Activated CD4-positive, alpha-beta T cell treated with anti-CD3 and anti-CD28 coated beads, Interleukin-2, Interleukin-6, amounts not matched to agents 100 ng/mL and 50 ng/mL, durations not matched to agents 16 hours and 8 hours (primary cell): ENCODE measurements around the gene RAB3GAP2.
"Not testable (repeated sequence)": the region's sequence is repeated elsewhere in the genome, so short reads cannot be mapped to it uniquely, and the experiment has no call there.

Experiments used
- DNase-seq: peaks from one replicate; pipeline ENCODE4 v3.0.0-alpha.2; 2020

RAB3GAP2 gene

DNA sequence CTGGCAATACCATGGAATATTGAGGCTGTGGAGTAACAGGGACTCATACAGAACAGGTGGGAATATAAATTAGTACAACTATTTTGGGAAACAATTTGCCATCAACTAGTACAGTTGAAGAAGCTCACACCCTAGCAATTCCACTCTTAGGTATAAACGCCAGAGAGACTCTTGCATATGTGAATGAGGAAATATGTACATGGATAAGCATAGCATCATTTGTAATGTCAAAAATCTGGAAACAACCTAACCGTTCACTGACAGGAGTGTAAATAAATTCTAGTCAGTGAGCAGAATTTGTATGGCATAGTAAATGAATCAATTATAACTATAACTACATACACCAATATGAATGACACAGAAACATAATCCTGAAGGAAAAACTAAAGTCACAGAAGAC is 83.7 kb downstream of the RAB3GAP2 start:
- DNase-seq, result no peak

DNA sequence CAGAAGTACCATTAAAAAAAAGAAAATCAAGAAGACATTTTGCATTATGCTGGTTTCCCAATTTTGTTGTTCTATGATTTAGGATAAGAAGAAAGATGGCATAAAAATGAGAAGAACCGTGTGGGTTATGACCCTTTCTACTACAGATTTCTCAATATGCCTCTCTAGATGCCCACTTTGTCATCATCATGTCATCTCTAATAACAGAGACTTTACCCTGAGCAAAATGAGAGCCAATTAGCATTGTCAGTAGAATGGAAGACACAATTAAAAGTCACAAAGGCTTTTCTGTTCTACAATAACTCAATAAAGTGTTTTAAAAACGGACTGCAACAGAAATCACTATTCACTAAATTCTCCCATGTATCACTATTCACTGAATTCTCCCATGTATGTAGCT is 85.5 kb downstream of the RAB3GAP2 start:
- no peak for DNase-seq

DNA sequence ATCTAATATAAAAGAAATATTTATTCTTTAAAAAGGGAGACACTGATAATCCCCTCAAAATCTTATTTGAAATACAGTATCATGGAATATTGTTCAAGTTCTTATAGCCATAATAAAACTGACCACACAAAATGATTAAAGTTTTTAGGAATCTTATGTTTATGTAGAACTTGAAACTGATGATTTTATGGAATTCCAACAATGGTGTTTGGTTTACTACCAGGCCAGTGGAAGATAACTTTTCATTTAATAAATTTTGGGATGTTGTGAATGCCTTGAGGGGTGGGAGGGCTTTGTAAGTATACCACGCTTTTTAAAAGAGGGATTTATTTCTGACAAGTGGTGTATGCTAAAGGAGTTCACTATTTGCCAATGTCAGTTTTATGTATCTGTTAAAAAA is 87.7 kb downstream of the RAB3GAP2 start:
- no peak for DNase-seq

DNA sequence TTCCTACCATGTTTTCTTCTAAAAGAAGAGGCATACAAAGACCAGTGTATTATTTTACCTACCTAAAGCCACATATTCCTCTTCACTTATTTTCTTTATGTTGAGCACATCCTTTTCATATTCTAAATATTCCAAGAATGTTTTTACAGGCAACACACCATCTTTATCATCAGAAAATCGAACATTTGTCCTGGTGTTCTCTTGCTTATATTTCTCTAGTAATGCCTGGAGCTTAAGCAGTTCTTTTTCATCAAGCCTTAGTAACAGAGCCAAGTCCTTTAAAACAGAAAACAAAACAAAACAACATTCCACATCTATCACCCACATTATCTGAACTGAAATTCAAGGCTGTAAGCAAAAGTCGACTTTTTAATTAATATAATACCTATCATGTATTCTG is 89.6 kb downstream of the RAB3GAP2 start:
- no peak for DNase-seq

DNA sequence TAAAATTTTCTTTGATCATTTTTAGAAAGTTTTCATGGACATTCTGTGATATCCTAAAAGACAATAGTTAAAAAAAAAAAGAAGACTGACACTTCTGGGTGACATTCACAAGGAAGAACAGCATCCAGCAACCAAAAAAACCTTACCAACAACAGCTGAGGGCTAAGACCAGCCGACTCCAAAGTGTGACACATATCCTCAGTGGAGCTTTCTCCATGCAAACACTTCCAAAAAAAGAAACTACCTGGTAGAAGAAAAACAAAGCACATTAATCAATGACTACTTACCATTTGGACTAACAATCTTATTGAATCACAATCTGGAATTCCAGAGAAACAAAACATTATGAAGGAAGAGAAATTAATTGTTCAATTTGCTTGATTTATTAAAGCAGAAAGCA is 90.1 kb downstream of the RAB3GAP2 start:
- no peak for DNase-seq

DNA sequence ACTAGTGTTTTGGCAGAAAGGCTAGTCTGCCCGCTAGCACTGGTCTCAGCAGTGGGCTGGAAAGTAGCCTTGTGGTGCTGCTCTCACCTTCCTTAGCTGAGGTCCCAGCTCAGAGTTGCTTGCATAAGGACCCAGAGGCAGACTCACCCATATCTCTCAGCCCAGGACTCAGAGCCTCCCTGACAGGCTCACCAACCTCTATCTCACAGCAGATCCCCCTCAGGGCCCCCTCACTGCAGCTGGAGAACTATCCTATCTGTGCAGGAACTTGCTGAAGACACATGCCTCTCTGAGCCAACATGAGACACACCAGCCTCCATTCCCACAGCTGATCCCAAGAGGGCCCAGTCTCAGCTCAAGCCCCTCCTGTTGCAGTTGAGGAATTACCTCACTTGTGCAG is 95.7 kb downstream of the RAB3GAP2 start:
- DNase-seq, result no peak

DNA sequence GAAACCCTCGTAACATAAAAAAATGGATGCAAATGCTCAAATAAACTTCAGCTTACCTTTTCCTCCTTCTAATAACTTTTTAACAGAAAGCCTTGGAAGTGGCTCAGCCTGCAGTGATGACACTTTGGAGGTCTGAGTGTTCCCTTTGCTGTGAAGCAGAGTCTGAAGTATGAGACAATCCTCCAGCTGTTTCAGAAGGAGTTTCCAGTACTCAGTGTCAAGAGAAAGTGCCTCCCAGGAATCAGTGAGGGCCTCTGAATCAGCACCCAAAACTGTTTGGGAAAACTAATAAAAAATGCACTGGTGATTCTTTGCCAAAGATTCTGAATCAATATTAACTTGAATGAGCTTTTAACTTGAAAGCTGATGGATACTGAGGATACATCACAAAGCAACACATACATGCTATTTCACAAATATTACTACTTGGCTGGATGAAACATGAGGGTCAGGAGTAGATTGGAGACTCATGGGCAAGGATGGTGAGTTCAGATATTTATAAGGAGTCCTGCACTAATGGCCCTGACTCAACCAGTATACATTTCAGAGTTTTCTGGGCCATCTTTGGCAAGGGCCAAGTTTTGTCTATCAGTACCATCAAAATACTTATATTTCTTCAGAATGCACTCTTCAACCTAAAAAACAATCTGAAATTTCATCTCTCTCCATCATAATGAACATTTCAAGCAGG is 101.3 kb downstream of the RAB3GAP2 start:
- no peak for DNase-seq

DNA sequence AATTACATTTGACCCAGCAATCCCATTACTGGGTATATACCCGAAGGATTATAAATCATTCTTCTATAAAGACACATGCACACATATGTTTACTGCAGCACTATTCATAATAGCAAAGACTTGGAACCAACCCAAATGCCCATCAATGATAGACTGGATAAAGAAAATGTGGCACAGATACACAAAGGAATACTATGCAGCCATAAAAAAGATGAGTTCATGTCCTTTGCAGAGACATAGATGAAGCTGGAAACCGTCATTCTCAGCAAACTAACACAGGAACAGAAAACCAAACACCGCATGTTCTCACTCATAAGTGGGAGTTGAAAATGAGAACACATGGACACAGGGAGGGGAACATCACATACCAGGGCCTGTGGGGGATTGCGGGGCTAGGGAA is 102.4 kb downstream of the RAB3GAP2 start:
- DNase-seq, result not testable (repeated sequence)

DNA sequence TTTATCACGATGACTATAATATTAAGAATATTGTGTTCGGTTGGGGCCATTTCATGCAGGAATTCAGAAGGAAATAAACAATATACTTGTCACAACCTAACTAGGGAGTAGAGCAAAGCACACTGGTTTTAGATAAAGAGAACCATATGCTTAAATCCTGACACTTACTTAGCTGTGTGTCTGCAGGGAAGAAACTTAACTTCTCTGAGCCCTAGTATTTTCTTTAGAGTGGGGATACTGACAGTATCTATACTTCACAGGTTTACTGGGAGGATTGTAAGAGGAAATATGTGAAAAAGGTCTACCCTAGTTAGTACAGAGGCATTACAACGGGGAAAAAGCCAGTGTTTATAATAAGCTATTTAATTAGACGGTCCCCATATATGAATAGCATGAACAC is 105.4 kb downstream of the RAB3GAP2 start:
- no peak for DNase-seq

DNA sequence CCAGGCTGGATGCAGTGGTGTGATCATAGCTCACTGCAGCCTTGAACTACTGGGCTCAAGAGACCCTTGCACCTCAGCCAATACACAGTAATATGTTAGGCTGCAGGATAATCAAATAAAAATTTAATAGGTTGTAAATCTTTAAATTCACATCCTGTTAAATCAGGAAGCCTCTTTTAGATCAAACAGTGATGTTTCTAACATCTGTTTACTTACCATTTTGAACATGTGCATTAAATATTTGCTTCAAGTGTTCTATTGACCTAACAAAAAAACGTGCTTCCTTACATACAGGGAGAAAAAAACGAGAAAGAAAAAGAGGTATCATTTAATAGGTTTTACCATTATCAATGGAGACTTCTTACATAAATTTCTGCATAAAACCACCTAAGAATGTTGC is 107.7 kb downstream of the RAB3GAP2 start:
- DNase-seq, result no peak

DNA sequence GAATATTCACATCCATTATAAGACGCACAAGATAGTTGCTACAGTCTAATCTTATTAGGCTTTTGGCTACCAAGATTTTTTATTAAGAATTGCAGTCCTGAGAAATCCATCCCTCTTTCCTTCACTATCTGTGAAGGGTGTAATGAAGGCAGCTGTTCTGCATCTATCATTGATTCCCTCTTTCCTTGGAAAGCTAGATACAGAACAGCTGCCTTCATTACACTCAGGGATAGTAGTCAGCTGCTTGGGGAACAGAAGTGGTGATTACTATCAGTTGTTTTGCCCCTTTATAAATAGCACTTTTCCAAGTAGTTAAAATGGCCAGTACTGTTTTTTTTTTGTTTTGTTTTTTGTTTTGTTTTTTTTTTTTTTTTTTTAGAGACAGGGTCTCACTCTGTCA is 108.1 kb downstream of the RAB3GAP2 start:
- no peak for DNase-seq

DNA sequence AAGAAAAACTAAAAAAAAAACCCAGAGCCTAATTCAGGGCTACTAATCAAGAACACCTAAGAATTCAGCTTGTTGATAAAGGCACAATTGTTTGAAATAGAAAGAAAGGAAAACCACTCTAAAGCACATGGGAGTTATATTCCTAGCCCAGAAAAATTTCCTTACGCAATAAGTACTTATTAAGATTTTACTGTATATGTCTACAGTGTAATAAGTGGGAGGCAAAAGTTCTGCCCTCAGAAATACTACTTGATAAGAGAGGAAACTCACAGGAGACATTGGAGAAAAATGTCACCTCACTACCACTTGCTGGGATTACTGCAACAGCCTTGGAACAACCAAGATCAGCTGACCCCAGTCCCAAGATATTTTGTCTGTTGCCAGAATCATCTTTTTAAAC is 112.2 kb downstream of the RAB3GAP2 start:
- DNase-seq, result no peak

DNA sequence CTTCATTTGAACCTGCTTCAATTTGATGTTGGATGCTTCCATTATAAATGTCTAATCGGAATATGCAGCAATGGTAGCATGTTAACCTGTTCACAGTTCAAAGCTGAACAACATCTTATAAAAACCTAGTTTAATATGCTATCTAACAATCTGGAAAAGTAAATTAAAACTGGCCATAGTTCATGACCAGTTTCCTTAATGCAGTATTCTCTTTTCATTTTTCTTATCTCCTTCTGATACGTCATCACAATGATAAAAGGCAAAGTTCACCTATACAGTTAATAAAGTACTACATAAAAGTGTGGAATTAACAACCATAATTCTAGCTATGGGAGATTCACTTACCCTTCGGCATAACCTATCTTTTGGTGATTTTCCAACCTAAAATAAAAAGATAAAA is 113.2 kb downstream of the RAB3GAP2 start:
- DNase-seq, result no peak

DNA sequence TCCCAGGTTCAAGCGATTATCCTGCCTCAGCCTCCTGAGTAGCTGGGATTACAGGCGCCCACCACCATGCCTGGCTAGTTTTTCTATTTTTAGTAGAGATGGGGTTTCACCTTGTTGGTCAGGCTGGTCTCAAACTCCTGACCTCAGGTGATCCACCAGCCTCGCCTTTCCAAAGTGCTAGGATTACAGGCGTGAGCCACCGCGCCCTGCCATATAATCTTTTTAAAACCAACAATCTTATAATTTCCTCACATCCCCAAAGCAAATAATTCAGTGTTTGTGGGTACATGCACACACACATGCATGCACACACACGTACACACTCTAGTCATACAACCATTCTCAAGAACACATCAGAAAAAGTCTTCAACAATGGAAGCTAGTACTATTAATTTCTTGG is 113.7 kb downstream of the RAB3GAP2 start:
- DNase-seq, result not testable (repeated sequence)

DNA sequence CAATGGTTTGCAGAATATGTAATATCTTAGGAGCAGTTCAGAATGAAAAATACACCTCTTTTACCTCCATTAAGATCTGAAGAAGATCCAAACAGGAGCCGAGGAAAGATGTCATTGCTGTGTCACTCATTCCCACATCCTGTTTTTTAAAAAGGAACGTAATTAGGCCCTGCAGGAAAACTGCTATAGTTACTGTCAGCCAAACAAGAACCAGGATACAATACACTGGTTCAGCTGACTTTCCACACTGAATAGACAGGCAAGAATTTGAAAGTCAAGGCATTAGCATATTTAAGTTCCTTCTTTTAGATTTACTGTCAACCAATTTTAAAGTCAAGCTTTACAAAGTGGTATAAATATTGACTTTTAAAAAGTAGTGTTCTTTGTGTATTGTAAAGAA is 114.5 kb downstream of the RAB3GAP2 start:
- no peak for DNase-seq

DNA sequence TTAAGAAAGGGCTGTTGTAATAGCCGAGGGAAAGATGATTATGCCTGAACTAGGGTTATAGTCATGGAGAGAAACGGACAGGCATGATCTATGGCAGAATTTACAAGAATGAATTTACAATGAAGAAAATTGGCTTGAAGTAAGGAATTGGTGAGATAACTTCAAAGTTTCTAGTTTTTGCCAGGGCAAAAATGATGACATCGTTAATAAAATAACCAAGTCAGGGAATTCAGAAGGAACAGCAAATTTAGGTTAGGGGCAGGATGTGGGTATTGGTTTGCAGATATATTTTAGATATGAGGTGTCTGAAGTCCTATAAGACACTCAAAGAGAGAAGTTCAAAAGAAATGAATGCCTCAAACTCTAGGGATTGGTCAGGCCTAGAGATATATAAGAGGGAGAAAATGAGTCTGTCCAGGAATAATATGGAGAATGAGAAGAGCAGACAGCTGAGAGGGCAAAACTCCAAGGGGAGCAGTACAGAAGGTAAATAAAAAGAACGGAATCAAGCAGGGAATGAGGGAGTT is 115.6 kb downstream of the RAB3GAP2 start:
- peak; percentile 21 for DNase-seq

DNA sequence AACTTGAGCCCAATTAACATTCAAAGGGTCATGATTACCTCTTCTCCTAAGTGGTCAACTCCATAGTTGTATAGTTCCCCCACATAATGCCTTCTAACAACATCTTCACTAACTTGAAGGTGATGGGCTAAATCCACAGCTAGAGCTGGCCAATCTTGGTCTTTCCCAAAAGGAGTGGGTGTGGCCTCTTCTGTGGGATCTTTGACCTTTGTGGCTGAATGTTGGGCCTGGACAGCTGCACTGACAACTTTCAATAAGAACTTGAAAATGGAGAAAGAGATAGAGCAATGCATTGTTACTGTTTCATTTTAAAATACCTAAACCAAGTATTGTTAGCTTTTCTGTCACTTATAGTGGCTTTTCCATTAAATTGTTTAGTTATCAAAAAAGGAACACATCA is 119.1 kb downstream of the RAB3GAP2 start:
- no peak for DNase-seq

DNA sequence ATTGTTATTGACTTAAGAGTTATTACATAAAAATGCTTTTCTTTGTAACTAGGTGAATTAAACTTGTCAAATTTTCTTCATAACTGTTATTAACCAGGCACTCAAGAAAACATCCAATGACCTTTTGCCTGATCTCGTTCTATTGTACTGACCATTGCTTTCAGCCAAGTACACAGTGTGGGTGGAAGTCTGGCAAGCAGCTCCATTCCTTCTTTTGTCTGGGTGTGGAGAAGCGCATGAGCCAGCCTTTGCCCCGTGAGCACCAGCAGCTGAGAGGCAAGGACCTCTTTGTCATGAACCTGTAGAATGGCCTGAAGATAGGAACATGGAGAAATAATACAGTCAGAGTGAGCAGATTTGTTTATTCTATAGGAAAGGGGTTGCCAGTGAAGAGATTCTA is 120.8 kb downstream of the RAB3GAP2 start:
- no peak for DNase-seq

DNA sequence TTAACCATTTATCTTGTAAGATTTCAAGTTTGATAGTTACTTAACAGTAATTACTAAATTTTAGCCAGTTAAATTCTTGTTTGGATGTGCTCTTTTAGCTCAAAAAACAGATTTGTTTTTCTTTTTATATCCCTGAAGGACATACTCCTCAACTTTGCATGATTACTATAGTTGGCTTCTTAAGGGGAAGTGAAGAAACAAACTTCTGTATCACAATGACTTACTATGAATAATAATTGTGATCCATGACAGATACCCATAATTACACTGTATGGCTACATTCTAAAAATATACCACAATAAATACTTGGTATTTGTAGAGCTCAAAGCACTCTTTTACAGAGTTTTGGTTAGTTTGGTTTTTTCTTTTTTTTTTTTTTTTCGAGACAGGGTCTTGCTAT is 122.5 kb downstream of the RAB3GAP2 start:
- DNase-seq, result no peak

DNA sequence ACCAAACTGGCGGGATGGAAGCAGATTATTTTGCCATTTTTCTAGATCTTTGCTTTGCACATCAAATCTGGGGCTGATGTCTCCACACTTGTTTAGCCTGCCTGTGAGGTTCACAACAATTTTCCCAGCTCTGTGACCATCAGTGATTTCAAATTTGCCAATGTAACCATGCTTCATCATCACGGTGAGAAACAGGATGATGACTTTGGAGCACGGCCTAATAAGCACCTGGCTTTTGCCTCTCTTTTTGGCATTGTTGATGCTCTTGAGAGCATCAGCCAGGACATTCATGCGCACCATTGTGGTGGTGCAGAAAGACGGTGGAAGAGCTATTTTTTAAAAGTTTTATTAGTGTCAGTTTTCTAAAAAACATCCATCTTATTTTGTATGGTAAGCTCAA is 128.2 kb downstream of the RAB3GAP2 start:
- no peak for DNase-seq

DNA sequence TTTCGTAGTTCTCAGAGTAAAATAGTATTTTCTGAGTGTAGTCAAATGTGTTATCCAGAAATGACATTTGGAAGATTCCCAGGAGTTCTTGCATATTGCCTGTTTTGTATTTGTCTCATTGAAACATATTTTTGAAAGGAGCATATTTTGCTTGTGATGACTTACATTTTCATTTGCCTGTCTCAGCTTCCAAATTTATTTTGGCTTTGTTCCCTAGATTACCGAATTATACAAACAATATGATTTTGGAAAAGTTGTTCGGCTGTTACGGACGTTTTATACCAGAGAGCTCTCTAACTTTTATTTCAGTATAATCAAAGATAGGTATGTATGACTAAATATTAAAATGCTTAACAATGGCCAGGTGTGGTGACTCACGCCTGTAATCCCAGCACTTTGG is 132.3 kb downstream of the RAB3GAP2 start:
- DNase-seq, result no peak

DNA sequence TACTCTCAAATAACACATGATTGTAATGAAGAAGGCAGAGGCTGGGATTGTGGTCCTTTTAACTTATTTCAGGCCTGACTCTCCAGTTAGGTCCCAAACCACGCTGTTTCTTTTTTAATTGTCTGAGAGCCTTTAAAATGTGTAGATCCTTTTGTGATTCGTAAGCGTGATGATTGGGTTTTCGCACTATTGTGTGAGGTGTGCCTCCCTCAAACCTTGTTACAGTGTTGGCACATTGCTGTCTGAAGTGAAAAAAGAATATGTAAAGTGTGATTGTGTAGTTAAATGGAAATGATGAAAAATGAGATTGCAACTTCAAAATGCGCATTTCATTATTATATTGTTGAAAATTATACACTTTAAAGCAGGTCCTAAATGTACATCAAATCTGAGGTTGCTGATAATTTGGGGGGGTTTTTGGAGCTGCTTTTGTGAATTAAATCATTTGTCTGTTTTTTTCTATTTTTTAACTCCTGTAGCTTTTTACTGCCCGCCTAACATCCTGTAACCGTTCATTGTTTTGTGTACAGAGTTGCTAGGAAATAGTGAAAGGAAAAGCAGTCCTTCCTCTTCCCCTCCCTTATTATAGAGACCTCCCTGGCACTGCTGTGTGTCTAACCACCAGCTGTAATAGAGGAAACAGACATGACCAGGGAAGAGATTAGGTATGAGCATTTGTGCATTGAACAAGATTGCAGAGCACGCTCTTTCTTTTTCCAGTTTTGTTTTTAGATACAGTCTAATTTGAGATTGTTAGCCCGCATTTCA is 135.1 kb downstream of the RAB3GAP2 start:
- DNase-seq, result peak; percentile 40

DNA sequence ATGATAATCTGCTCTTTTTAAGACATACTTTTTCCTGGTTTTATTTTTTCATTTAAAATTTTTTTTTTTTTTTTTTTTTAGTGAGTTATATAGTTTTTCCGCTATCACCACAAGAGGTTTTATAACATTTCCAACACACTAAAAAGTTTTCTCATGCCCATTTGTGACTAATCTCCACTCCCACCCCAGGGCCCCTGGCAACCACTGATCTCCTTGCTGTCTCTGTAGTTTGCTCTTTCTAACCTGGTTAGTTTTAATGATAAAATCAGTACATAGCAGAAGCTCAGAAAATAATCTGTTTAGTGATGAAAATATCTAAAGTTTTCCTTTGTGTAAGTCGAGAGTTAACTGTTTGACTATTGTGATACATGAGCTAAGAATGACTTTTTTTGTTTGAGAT is 136.5 kb downstream of the RAB3GAP2 start:
- DNase-seq, result no peak

DNA sequence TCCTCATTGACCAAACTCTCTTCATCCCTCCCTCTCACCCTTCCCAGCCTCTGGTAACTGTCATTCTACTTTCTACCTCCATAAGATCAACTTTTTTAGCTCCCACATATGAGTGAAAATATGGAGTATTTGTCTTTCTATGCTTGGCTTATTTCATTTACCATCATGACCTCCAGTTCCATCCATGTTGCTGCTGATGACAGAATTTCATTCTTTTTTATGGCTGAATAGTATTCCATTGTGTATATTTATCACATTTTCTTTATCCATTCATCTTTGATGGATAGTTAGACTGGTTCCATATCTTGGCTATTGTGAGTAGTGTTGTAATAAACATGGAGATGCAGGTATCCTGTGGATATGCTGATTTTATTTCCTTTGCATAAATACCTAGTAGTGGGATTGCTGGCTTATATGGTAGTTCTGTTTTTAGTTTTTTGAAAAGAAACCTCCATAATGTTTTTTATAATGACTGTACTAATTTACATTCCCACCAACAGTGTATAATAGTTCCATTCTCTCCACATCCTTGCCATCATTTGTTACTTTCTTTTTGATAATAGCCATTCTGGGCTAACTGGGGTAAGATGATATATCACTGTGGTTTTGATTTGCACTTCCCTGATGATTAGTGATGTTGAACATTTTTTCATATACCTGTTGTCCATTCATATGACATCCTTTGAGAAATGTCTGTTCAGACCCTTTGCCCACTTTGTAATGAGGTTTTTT is 142.6 kb downstream of the RAB3GAP2 start:
- DNase-seq, result no peak
